Central memory CD4-positive, alpha-beta T cell (primary cell): ENCODE measurements around the gene DOCK4.

Source experiments
- DNase-seq: peaks from one replicate; pipeline ENCODE4 v3.0.0; 2022

Gene DOCK4

GRCh38 chr7:111883241-111883640, 323.0 kb downstream of the DOCK4 start:
- DNase-seq, result no peak

GRCh38 chr7:111878785-111879184, 327.4 kb downstream of the DOCK4 start:
- DNase-seq, result no peak

- DNase-seq, result no peak
Observed at GRCh38 chr7:111877931-111878330, 328.3 kb downstream of the DOCK4 start.

- no peak for DNase-seq
Observed at GRCh38 chr7:111873963-111874690, 332.1 kb downstream of the DOCK4 start.

- no peak for DNase-seq
Observed at GRCh38 chr7:111873326-111873646, 332.9 kb downstream of the DOCK4 start.

- no peak for DNase-seq
Observed at GRCh38 chr7:111872450-111873325, 333.5 kb downstream of the DOCK4 start.

- DNase-seq, result no peak
Observed at GRCh38 chr7:111871283-111871682, 334.9 kb downstream of the DOCK4 start.

- no peak for DNase-seq
Observed at GRCh38 chr7:111869280-111869679, 336.9 kb downstream of the DOCK4 start.

GRCh38 chr7:111867348-111867931, 338.8 kb downstream of the DOCK4 start:
- DNase-seq, result no peak

- DNase-seq, result no peak
Observed at GRCh38 chr7:111866787-111867186, 339.4 kb downstream of the DOCK4 start.

- DNase-seq, result no peak
Observed at GRCh38 chr7:111865430-111865829, 340.8 kb downstream of the DOCK4 start.

GRCh38 chr7:111864291-111864976, 341.8 kb downstream of the DOCK4 start:
- no peak for DNase-seq

- DNase-seq, result no peak
Observed at GRCh38 chr7:111863269-111863668, 342.9 kb downstream of the DOCK4 start.

- no peak for DNase-seq
Observed at GRCh38 chr7:111860248-111860647, 346.0 kb downstream of the DOCK4 start.

GRCh38 chr7:111858331-111858730, 347.9 kb downstream of the DOCK4 start:
- DNase-seq, result no peak

GRCh38 chr7:111855842-111856227, 350.4 kb downstream of the DOCK4 start:
- DNase-seq, result no peak

- no peak for DNase-seq
Observed at GRCh38 chr7:111855161-111855841, 350.9 kb downstream of the DOCK4 start.

GRCh38 chr7:111853201-111853990, 352.8 kb downstream of the DOCK4 start:
- no peak for DNase-seq

- no peak for DNase-seq
Observed at GRCh38 chr7:111852081-111852480, 354.1 kb downstream of the DOCK4 start.

GRCh38 chr7:111846898-111847297, 359.3 kb downstream of the DOCK4 start:
- no peak for DNase-seq

- DNase-seq, result no peak
Observed at GRCh38 chr7:111845853-111846252, 360.3 kb downstream of the DOCK4 start.
